ENCODE data around the gene POU2F3. TPM values are rescaled to one million over a fixed set of nuclear protein-coding genes. Genes with fewer than 3 reads are reported as not detected.

Gene POU2F3
- total RNA-seq, 2 experiments from 2014 or later: not detected

- DNase-seq: no peak
- Mint-ChIP-seq H3K27ac (no peak overlapping the region), H3K4me3 (no peak overlapping the region), H3K36me3 (ENCODE audit: low read depth) (no peaks in the 10 kb centered on the region), H3K4me1 (no peaks in the 10 kb centered on the region), H3K27me3 (peaks cover 24% of the 10 kb centered on the region), H3K9me3 (no peaks in the 10 kb centered on the region)
- ChIA-PET CTCF (no interaction called here), POLR2A (no interaction called here)
These were observed 38.3 kb upstream of the POU2F3 start for GRCh38 chr11:120201653-120202052.

GRCh38 chr11:120203626-120204025, 36.3 kb upstream of the POU2F3 start:
- CTCF ChIA-PET: no interaction called here
- Mint-ChIP-seq H3K27ac (no peak overlapping the region), H3K9me3 (no peaks in the 10 kb centered on the region), H3K4me1 (no peaks in the 10 kb centered on the region), H3K27me3 (peaks cover 35% of the 10 kb centered on the region), H3K4me3 (no peak overlapping the region), H3K36me3 (ENCODE audit: low read depth) (no peaks in the 10 kb centered on the region)
- no peak for DNase-seq
- POLR2A ChIA-PET: no interaction called here

DNA sequence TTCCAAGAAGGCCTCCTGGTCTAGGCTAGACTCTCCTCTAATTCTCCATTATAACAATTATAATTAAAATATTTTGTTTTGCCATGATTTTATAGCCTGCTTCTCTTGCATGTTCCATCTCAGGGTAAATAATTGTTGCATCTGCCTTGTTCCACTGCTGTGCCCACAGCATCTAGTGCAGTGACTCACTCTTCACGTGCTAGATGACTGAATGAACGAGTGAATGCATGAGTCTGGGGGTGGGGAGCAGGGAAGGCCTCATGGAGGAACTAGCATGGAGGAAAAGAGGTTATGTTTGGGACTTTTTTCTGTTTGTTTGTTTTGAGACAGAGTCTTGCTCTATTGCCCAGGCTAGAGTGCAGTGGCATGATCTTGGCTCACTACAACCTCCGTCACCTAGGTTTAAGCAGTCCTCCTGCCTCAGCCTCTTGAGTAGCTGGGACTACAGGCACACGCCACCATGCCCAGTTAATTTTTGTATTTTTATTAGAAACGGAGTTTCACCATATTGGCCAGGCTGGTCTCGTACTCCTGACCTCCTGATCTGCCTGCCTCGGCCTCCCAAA, 34.3 kb upstream of the POU2F3 start:
- no peak for DNase-seq
- Mint-ChIP-seq H3K4me1 (peaks cover 9% of the 10 kb centered on the region), H3K36me3 (ENCODE audit: low read depth) (no peaks in the 10 kb centered on the region), H3K9me3 (no peaks in the 10 kb centered on the region), H3K4me3 (no peak overlapping the region), H3K27me3 (peaks cover 43% of the 10 kb centered on the region), H3K27ac (no peak overlapping the region)
- ChIA-PET CTCF (no interaction called here), POLR2A (no interaction called here)

DNA sequence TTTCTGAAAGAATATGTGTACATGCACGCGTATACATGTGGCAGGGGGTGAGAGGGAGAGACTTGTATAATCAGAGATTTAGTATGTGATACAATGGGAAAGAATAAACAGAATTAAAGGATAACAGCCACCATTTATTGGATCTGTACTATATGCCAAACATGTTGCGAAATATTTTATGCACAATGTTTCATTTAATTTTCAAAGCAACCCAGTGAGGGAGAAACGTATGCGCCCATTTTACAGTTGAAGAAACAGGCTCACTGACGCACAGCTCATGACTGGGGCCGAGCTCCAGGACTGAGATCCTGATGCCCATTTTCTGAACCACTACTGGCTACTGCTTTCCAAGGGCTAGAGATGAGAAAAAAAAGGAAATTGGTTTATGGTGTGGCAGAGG, 32.4 kb upstream of the POU2F3 start:
- Mint-ChIP-seq H3K36me3 (ENCODE audit: low read depth) (no peaks in the 10 kb centered on the region), H3K9me3 (no peaks in the 10 kb centered on the region), H3K27me3 (peaks cover 49% of the 10 kb centered on the region), H3K27ac (no peak overlapping the region), H3K4me3 (no peak overlapping the region), H3K4me1 (peaks cover 15% of the 10 kb centered on the region)
- POLR2A ChIA-PET: no interaction called here
- no peak for DNase-seq
- CTCF ChIA-PET: no interaction called here

DNA sequence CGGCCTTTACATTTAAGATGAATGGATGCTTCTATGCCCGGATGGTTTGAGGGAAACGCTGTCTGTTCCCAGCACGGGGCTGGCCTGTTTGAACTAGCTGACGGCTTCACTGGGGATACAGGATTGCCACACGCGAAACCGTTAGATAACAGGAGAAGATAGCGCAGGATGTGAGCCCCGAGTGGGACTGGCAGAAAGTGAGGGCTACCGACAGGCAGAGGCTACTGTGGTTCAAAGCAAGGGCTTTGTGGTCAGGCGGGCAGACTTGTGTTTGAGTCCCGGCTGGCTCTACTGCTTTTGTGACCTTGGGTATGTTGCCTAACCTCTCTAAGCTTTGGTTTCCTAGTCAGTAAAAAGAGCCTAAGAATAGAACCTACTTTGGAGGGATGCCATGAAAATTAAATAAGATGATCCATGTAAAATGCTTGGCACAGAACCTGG, 31.9 kb upstream of the POU2F3 start:
- Mint-ChIP-seq H3K36me3 (ENCODE audit: low read depth) (no peaks in the 10 kb centered on the region), H3K4me3 (no peak overlapping the region), H3K4me1 (peaks cover 15% of the 10 kb centered on the region), H3K9me3 (no peaks in the 10 kb centered on the region), H3K27ac (no peak overlapping the region), H3K27me3 (peaks cover 51% of the 10 kb centered on the region)
- DNase-seq: no peak
- POLR2A ChIA-PET: no interaction called here
- CTCF ChIA-PET: no interaction called here

DNA sequence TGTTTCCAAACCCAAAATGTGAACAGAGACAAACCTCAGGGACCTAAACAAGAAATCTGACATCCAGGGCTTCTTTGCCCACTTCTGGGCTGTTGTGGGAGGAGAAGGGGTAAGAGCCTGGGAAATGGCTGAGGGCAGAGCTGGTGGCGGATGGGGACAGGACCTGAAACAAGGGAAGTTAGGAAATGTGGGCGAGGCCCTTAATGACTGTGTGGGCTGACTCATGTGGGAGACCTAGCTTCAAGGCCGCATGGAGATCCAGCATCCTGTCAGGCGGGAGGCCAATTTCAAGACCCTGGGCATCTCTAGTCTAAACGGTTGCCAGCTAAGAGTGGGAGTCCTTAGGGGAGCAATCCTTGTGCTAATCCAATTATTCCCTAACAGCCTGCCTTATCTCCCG, 31.2 kb upstream of the POU2F3 start:
- CTCF ChIA-PET: no interaction called here
- Mint-ChIP-seq H3K4me3 (no peak overlapping the region), H3K4me1 (peaks cover 15% of the 10 kb centered on the region), H3K27me3 (peaks cover 54% of the 10 kb centered on the region), H3K9me3 (no peaks in the 10 kb centered on the region), H3K36me3 (ENCODE audit: low read depth) (no peaks in the 10 kb centered on the region), H3K27ac (no peak overlapping the region)
- DNase-seq: no peak
- POLR2A ChIA-PET: no interaction called here

GRCh38 chr11:120209746-120210625, 30.0 kb upstream of the POU2F3 start:
- CTCF ChIA-PET: no interaction called here
- Mint-ChIP-seq H3K36me3 (ENCODE audit: low read depth) (no peaks in the 10 kb centered on the region), H3K27ac (no peak overlapping the region), H3K4me1 (peaks cover 15% of the 10 kb centered on the region), H3K4me3 (peak overlapping the region; percentile 71), H3K9me3 (no peaks in the 10 kb centered on the region), H3K27me3 (peaks cover 56% of the 10 kb centered on the region)
- DNase-seq: no peak
- POLR2A ChIA-PET: no interaction called here

- Mint-ChIP-seq H3K27me3 (peaks cover 54% of the 10 kb centered on the region), H3K9me3 (no peaks in the 10 kb centered on the region), H3K4me1 (peaks cover 15% of the 10 kb centered on the region), H3K27ac (no peak within 1 kb of the TSS), H3K4me3 (peak within 1 kb of the TSS; percentile 78), H3K36me3 (ENCODE audit: low read depth) (no peaks in the 10 kb centered on the region)
- CTCF ChIA-PET: no interaction called here
- POLR2A ChIA-PET: no interaction called here
- DNase-seq: peak; percentile 70
These were observed 29.1 kb upstream of the POU2F3 start, which contains the start of gene OAF for GRCh38 chr11:120210626-120211521. TSS of gene OAF (plus strand) at chr11:120211032. CDS start at chr11:120211280, 248 bp downstream.

DNA sequence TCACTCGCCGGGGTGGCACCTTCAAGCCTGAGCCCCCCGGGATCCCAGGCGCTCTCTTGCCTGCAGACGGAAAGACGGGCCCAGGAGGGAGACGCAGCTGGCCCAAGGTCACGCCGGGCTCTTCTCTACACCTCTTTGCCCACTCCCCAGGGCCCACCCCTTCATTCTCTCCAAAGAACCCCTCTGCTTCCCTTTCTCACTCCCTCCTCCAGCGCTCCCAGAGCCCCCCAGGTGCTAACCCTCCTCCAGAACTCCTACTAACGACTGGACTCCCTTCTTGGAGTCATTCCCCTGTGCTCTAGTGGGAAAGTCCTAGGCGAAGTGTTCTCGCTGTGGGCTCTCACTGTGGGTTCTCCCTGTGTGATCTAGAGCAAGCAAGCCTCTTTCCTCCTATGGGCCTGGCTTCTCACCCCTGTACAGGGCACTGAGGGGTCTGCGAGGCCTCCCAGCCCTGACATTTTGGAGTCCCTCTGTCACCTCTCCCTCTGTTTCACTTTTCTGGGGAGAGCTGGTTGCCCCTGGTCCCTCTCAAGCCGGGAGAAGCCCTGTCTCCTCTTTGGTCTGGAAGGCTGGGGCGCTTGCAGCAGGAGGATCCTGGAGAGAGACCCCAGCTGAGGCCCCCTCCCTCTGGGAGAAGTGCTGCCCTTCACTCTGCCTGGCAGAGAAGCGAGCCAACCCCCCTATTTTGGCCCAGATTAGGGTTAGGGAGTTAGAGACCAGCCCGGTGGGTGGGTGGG, 28.2 kb upstream of the POU2F3 start:
- H3K4me1 Mint-ChIP-seq: peaks cover 15% of the 10 kb centered on the region
- CTCF ChIA-PET: no interaction called here
- DNase-seq: no peak
- H3K9me3 Mint-ChIP-seq: no peaks in the 10 kb centered on the region
- peak overlapping the region; percentile 78 for H3K4me3 Mint-ChIP-seq
- no peaks in the 10 kb centered on the region for H3K36me3 Mint-ChIP-seq (ENCODE audit: low read depth)
- POLR2A ChIA-PET: no interaction called here
- peaks cover 50% of the 10 kb centered on the region for H3K27me3 Mint-ChIP-seq
- H3K27ac Mint-ChIP-seq: no peak overlapping the region

DNA sequence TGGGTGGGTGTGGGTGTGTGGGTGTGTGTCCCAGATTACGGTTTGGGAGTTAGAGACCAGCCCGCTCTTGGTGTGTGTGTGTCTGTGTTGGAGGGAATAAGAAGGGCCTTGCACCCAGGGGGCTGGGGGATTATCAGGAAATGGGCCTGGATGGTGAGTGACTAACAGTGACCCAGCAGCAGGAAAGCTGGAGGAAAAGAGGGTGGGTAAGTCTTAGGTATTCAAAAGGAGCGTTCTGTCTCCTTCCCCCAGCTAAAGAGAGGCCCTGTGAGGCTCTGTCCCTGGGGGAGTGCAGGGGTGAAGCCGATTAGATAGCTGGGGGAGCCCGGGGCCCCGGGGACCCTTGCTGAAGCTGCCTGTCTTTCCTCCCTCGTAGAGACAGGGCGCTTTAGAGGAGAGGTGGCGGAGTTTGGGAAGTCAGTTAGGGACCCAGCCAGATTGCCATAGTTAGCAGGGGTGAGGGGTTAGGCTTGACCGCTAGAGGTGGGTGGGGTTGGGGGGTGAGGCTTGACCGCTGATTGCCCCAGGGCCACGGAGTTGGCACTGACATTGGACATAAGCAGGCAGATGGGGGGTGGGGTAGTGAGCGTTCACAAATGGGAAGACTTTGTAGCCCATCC, 27.6 kb upstream of the POU2F3 start:
- ChIA-PET POLR2A (no interaction called here), CTCF (interaction anchor here (0.7 to 1.0 kb wide), 2 partner anchors 18 to 34 kb away, joined by 3 to 5 read pairs; no protein-coding TSS in a partner anchor)
- no peak for DNase-seq
- H3K4me3 Mint-ChIP-seq: no peak overlapping the region
- no peak overlapping the region for H3K27ac Mint-ChIP-seq
- no peaks in the 10 kb centered on the region for H3K9me3 Mint-ChIP-seq
- peaks cover 49% of the 10 kb centered on the region for H3K27me3 Mint-ChIP-seq
- H3K36me3 Mint-ChIP-seq (ENCODE audit: low read depth): no peaks in the 10 kb centered on the region
- H3K4me1 Mint-ChIP-seq: peaks cover 15% of the 10 kb centered on the region

- CTCF ChIA-PET: interaction anchor here (0.7 to 1.0 kb wide), 2 partner anchors 18 to 33 kb away, joined by 3 to 5 read pairs; no protein-coding TSS in a partner anchor
- no peaks in the 10 kb centered on the region for H3K9me3 Mint-ChIP-seq
- no peak overlapping the region for H3K4me3 Mint-ChIP-seq
These were observed 27.0 kb upstream of the POU2F3 start for GRCh38 chr11:120212926-120213325.

GRCh38 chr11:120214581-120214980, 25.4 kb upstream of the POU2F3 start:
- ChIA-PET POLR2A (no interaction called here), CTCF (interaction anchor here (1.0 to 1.5 kb wide), 4 partner anchors 21 to 88 kb away, joined by 3 read pairs; no protein-coding TSS in a partner anchor)
- Mint-ChIP-seq H3K27me3 (peaks cover 29% of the 10 kb centered on the region), H3K36me3 (ENCODE audit: low read depth) (no peaks in the 10 kb centered on the region), H3K4me3 (no peak overlapping the region), H3K27ac (no peak overlapping the region), H3K4me1 (peaks cover 14% of the 10 kb centered on the region), H3K9me3 (no peaks in the 10 kb centered on the region)
- DNase-seq: no peak

More at GRCh38 chr11:120212926-120213325, 27.0 kb upstream of the POU2F3 start:
- Mint-ChIP-seq H3K4me1 (peaks cover 15% of the 10 kb centered on the region), H3K36me3 (ENCODE audit: low read depth) (no peaks in the 10 kb centered on the region), H3K27ac (no peak overlapping the region), H3K27me3 (peaks cover 43% of the 10 kb centered on the region)
- POLR2A ChIA-PET: interaction anchor here (0.7 kb wide), 1 partner anchor 11 kb away, joined by 3 read pairs; no protein-coding TSS in a partner anchor
- no peak for DNase-seq

Data from activated CD4-positive, alpha-beta memory T cell treated with anti-CD3 and anti-CD28 coated beads, Interleukin-2, amount 10 ng/mL, durations not matched to agents 7 days and 5 days (primary cell).